Neural crest cell (in vitro differentiated cells): ENCODE data around the gene PPL. TPM values are rescaled to one million over a fixed set of nuclear protein-coding genes. Genes with fewer than 3 reads are reported as not detected.

Experiments used
- DNase-seq: peaks from one replicate; pipeline ENCODE4 v3.0.0; 2021; ENCODE audit warnings: low read depth, mixed read lengths, low spot score
- H3K27ac Mint-ChIP-seq: one replicate; pipeline ENCODE4 v1.8.0; 2021; ENCODE audit warnings: mild to moderate bottlenecking, mixed read lengths; ENCODE audit not compliant: unreplicated experiment
- H3K27me3 Mint-ChIP-seq: 2 replicates; pipeline ENCODE4 v1.8.0; 2021; ENCODE audit warnings: low read depth, mild to moderate bottlenecking, mixed read lengths
- H3K36me3 Mint-ChIP-seq: 2 replicates; pipeline ENCODE4 v1.8.0; 2021; ENCODE audit warnings: low read depth, mild to moderate bottlenecking, mixed read lengths
- H3K4me1 Mint-ChIP-seq: 2 replicates; pipeline ENCODE4 v1.8.0; 2021; ENCODE audit warnings: mixed read lengths
- H3K4me3 Mint-ChIP-seq: one replicate; pipeline ENCODE4 v1.8.0; 2021; ENCODE audit warnings: mild to moderate bottlenecking, mixed read lengths
- H3K9me3 Mint-ChIP-seq: 2 replicates; pipeline ENCODE4 v1.8.0; 2021; ENCODE audit warnings: mixed read lengths
- total RNA-seq: library from RNA; stranded (reverse); gene quantifications from 2 replicates; pipeline ENCODE4 v1.2.1, GENCODE V29; 2021
- TF ChIP-seq, protein P1 (sequence below): fragments of 200-600 bp; sonication (generic); conservative IDR thresholded peaks from 2 replicates; pipeline ENCODE4 v1.5.0; 2021; ENCODE audit warnings: antibody characterized with exemption, mild to moderate bottlenecking

PPL gene
- total RNA-seq, 1 donor from 2014 or later = 0.26 TPM

DNA sequence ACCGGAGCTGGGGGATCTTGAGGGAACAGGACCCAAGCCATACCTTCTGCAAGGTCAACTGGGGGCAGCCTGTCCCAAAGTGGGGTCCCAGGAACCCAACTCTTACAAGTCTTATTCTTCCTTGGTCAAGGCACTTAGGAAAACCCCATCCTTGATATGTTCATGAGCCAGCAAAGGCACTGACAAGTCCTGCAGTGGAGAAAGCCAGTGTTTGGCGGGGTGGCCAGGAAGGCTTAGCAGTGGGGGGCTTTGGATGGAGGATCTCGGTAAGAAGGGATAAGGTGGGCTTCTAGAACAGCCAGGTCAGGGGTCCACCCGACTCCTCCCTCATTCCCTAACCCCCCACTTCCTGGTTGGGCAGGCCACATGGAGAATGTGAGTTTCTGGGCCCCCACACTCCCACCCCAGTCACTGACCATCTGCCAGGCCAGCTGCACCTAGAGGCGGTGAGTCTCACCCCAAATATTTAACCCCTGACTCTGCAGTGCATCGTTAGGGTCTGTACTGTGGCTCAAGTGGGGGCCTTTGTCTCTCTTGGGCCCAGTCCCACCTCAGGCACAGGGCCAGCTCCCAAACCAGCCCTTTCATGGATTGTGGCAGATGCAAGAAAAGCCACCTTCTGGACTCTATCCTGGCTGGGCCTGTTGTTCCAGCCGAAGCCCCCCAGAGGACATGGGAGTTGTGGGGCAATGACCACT lies 22.3 kb downstream of the PPL start:
- H3K27me3 Mint-ChIP-seq = peaks cover 3% of the 10 kb centered on the region
- H3K27ac Mint-ChIP-seq = no peak overlapping the region
- no peaks in the 10 kb centered on the region for H3K4me1 Mint-ChIP-seq
- no peak overlapping the region for H3K4me3 Mint-ChIP-seq
- no peaks in the 10 kb centered on the region for H3K36me3 Mint-ChIP-seq
- TF ChIP-seq, protein P1, sequence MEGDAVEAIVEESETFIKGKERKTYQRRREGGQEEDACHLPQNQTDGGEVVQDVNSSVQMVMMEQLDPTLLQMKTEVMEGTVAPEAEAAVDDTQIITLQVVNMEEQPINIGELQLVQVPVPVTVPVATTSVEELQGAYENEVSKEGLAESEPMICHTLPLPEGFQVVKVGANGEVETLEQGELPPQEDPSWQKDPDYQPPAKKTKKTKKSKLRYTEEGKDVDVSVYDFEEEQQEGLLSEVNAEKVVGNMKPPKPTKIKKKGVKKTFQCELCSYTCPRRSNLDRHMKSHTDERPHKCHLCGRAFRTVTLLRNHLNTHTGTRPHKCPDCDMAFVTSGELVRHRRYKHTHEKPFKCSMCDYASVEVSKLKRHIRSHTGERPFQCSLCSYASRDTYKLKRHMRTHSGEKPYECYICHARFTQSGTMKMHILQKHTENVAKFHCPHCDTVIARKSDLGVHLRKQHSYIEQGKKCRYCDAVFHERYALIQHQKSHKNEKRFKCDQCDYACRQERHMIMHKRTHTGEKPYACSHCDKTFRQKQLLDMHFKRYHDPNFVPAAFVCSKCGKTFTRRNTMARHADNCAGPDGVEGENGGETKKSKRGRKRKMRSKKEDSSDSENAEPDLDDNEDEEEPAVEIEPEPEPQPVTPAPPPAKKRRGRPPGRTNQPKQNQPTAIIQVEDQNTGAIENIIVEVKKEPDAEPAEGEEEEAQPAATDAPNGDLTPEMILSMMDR = no peak
- H3K9me3 Mint-ChIP-seq = no peaks in the 10 kb centered on the region
- DNase-seq = no peak

DNA sequence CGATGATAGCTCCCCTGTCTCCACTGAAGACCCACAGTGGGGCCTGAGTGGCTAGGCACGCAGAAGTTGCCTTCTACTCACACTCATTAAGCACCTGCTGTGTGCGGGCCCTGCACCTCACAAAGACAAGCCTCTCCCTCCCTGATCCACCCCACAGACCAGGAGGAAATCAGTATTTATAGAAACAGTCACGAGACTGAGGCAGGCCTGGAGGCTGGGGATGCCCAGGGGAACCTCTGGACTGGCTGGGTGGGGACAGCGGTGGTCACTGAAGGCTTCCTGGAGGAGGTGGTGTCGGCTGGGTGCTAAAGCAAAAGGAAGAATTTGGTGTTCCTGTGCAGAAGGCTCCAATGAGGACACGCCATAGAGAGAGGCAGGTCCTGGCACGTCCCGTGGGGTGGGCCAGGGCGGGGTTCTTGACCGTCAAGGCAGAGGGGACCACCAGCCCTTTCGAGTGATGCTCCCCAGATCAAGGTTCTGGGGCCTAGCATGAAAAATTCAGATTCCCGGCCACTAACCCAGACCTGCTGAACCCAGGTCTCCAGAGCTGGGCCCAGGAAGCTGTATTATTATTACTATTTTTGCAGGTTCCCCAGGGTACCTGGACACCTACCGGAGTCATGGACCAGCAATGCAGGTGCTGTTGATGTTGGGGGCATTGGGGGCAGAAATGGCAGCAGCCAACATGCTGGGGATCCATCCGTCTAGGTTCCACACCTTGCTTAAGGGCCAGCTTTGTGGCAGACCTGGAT lies 23.0 kb downstream of the PPL start:
- no peak for DNase-seq
- Mint-ChIP-seq H3K4me3 (no peak overlapping the region), H3K27ac (no peak overlapping the region), H3K36me3 (no peaks in the 10 kb centered on the region), H3K4me1 (no peaks in the 10 kb centered on the region), H3K27me3 (peaks cover 3% of the 10 kb centered on the region), H3K9me3 (no peaks in the 10 kb centered on the region)
- TF ChIP-seq, protein P1 = no peak

DNA sequence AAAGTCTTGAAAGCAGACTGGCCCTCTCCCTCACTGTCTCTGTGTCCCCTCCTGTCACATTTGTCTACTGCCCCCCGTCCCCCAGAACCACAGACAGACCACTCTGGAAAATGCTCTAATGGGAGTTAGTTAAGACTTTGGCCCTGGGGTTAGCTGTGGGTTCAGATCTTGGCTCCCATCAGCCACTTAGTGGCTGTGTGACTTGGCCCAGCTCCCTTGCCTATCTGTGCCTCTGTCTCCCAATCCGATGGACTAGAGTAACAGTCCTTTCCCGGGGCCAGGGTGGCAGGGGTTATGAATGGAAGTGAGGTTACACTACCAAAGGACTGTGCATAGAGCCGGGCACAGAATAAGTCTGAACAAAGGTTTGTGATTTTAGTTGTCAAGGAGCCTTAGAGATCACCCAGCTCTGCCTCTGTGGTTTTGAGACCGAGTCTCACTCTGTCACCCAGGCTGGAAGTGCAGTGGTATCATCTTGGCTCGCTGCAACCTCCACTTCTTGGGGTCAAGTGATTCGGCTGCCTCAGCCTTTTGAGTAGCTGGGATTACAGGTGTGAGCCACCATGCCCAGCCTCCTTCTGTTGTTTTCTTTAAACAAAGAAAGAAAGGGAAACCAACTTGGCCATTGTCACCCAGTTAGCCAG lies 23.7 kb downstream of the PPL start:
- no peak overlapping the region for H3K27ac Mint-ChIP-seq
- no peak for DNase-seq

DNA sequence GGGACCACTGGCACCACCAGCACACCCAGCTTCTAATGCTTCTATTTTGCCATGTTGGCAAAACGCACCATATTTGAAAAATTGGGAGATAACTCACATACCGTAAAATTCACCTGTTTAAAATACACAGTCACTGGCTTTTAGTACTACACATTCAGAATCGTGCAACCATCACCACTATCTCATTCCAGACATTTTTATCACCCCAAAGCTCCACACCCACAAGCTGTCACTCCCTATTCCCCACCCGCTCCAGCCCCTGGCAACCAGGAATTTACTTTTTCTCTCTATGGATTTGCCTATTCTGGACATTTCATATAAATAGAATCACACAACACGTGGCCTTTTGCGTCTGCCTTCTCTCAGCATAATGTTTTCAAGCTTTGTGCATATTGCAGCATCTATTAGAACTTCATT lies 25.0 kb downstream of the PPL start:
- H3K27ac Mint-ChIP-seq = no peak overlapping the region
- H3K4me1 Mint-ChIP-seq = no peaks in the 10 kb centered on the region
- DNase-seq = no peak
- no peak overlapping the region for H3K4me3 Mint-ChIP-seq
- H3K9me3 Mint-ChIP-seq = no peaks in the 10 kb centered on the region
- H3K27me3 Mint-ChIP-seq = no peaks in the 10 kb centered on the region
- TF ChIP-seq, protein P1 = no peak
- no peaks in the 10 kb centered on the region for H3K36me3 Mint-ChIP-seq

More for the DNA sequence above, 23.7 kb downstream of the PPL start:
- Mint-ChIP-seq H3K4me1 (no peaks in the 10 kb centered on the region), H3K36me3 (no peaks in the 10 kb centered on the region), H3K27me3 (peaks cover 3% of the 10 kb centered on the region), H3K4me3 (no peak overlapping the region), H3K9me3 (no peaks in the 10 kb centered on the region)
- TF ChIP-seq, protein P1 = no peak

DNA sequence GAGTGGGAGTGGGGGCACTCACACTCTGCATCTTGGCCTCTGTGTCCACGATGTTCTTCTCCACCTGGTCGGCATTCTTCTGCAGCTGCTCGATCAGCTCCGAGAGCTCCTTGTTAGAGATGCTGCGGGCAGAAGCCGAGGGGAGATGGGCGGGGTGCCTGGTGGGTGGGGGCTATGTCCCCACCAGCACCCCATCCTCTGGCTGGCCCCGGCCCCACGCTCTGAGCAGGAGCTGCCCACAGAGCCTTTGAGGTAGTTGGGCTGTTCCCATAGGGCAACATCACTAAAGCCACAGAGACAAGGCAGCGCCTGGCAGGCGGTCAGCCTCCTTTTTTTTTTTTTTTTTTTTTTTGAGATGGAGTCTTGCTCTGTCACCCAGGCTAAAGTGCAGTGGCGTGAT lies 26.1 kb downstream of the PPL start:
- DNase-seq = no peak
- Mint-ChIP-seq H3K36me3 (no peaks in the 10 kb centered on the region), H3K9me3 (no peaks in the 10 kb centered on the region), H3K4me1 (no peaks in the 10 kb centered on the region), H3K27me3 (no peaks in the 10 kb centered on the region), H3K27ac (no peak overlapping the region), H3K4me3 (no peak overlapping the region)
- TF ChIP-seq, protein P1 = no peak
